Peyer's patch (tissue), 4 donors: ENCODE data around the gene WASHC2C.
"Not testable (repeated sequence)": the region's sequence is repeated elsewhere in the genome, so short reads cannot be mapped to it uniquely, and the experiment has no call there.

Source experiments
- CTCF ChIP-seq, 6 experiments: fragments of 450-650 bp in 4 of 6; fragments of 200-600 bp in 2 of 6; sonication (generic) in 1 of 6; IDR thresholded peaks; one replicate each; pipeline ENCODE4 v1.5.1; 2017 to 2019; ENCODE audit warnings: antibody characterized with exemption in 6 of 6, mild to moderate bottlenecking in 3 of 6, moderate library complexity in 1 of 6
- POLR2A ChIP-seq, 2 donors: fragments of 450-650 bp; IDR thresholded peaks; one replicate each; pipeline ENCODE4 v1.5.1; 2017; ENCODE audit warnings: antibody characterized with exemption in 2 of 2, mild to moderate bottlenecking in 2 of 2, moderate library complexity in 2 of 2

- not testable (repeated sequence) for TF ChIP-seq POLR2A, CTCF (IDR thresholded peaks at IDR 0.05)
These were observed 5.6 kb upstream of the WASHC2C start for GRCh38 chr10:45721503-45721902.
